CD4-positive, CD25-positive, alpha-beta regulatory T cell (primary cell): ENCODE measurements around the gene MFSD6L. TPM values are rescaled to one million over a fixed set of nuclear protein-coding genes. Genes with fewer than 3 reads are reported as not detected.
A peak's percentile ranks its signal among the peaks of the same experiment; 100 is the strongest.

ENCODE experiments used
- ATAC-seq, 2 donors: fragments of 150-1000 bp; cut with Tn5 transposase; one replicate each; pipeline ENCODE4 v1.10.0; 2021; ENCODE audit warnings: low read depth in 2 of 2, moderate number of reproducible peaks in 2 of 2, moderate library complexity in 1 of 2
- DNase-seq, 3 donors: peaks; one replicate each; pipeline versions ENCODE4 v3.0.0 to v3.0.0-alpha.2; 2012 to 2022; ENCODE audit warnings: mixed read lengths in 1 of 3
- H3K27ac ChIP-seq: one replicate; pipeline ENCODE4 v1.7.0; 2013; ENCODE audit warnings: mild to moderate bottlenecking, low read length; ENCODE audit not compliant: insufficient read depth, poor library complexity, severe bottlenecking
- H3K27me3 ChIP-seq: one replicate; pipeline ENCODE4 v1.7.0; 2013; ENCODE audit warnings: low read length; ENCODE audit not compliant: control insufficient read depth, insufficient read depth
- H3K36me3 ChIP-seq: one replicate; pipeline ENCODE4 v1.7.0; 2013; ENCODE audit warnings: mild to moderate bottlenecking, low read length, moderate library complexity; ENCODE audit not compliant: control insufficient read depth, insufficient read depth
- H3K4me1 ChIP-seq: 2 replicates; pipeline ENCODE4 v1.7.0; 2013; ENCODE audit warnings: mild to moderate bottlenecking, low read length; ENCODE audit not compliant: insufficient read depth, control insufficient read depth, poor library complexity, severe bottlenecking
- H3K4me3 ChIP-seq: one replicate; pipeline ENCODE4 v1.7.0; 2013; ENCODE audit warnings: low read depth, mild to moderate bottlenecking, low read length, moderate library complexity
- H3K9me3 ChIP-seq, 2 experiments: 1 replicate in 1 of 2; 2 replicates in 1 of 2; pipeline ENCODE4 v1.7.0; 2013; ENCODE audit warnings: low read length in 2 of 2, mild to moderate bottlenecking in 1 of 2, moderate library complexity in 1 of 2; ENCODE audit not compliant: control insufficient read depth in 2 of 2
- H3K27ac Mint-ChIP-seq, 3 donors: one replicate each; pipeline ENCODE4 v1.8.0; 2020 to 2022; ENCODE audit warnings: mild to moderate bottlenecking in 3 of 3, mixed read lengths in 3 of 3, moderate library complexity in 2 of 3
- H3K27me3 Mint-ChIP-seq: one replicate; pipeline ENCODE4 v1.8.0; 2022; ENCODE audit warnings: mild to moderate bottlenecking, mixed read lengths
- H3K36me3 Mint-ChIP-seq: one replicate; pipeline ENCODE4 v1.8.0; 2020; ENCODE audit warnings: mixed read lengths
- H3K4me1 Mint-ChIP-seq, 4 donors: one replicate each; pipeline ENCODE4 v1.8.0; 2020 to 2022; ENCODE audit warnings: mixed read lengths in 4 of 4, mild to moderate bottlenecking in 1 of 4
- H3K4me3 Mint-ChIP-seq, 4 donors: one replicate each; pipeline ENCODE4 v1.8.0; 2020 to 2022; ENCODE audit warnings: mild to moderate bottlenecking in 4 of 4, mixed read lengths in 4 of 4, moderate library complexity in 3 of 4
- H3K9me3 Mint-ChIP-seq, 7 donors: one replicate each; pipeline ENCODE4 v1.8.0; 2020 to 2022; ENCODE audit warnings: mixed read lengths in 7 of 7, mild to moderate bottlenecking in 3 of 7, moderate library complexity in 2 of 7
- polyA plus RNA-seq, 4 donors: library from polyadenylated mRNA; unstranded; fragments of 300-500 nt; fragmentation: Illumina TruSeq; gene quantifications; one replicate each; pipeline ENCODE4 v1.2.3, GENCODE V29; 2021
- total RNA-seq: library from RNA; stranded (reverse); gene quantifications from one replicate; pipeline ENCODE4 v1.2.3, GENCODE V29; 2022

The MFSD6L gene
- total and polyA plus RNA-seq, 5 donors from 2014 or later, result not detected

GRCh38 chr17:8830141-8830540 lies 31.0 kb upstream of the MFSD6L start:
- Mint-ChIP-seq H3K27me3 (peaks cover 4% of the 10 kb centered on the region), H3K4me3 (no peak overlapping the region), H3K4me1 (no peaks in the 10 kb centered on the region), H3K36me3 (no peaks in the 10 kb centered on the region), H3K27ac (no peak overlapping the region), H3K9me3 (no peaks in the 10 kb centered on the region)
- Histone ChIP-seq H3K27ac (no peak overlapping the region), H3K36me3 (no peaks in the 10 kb centered on the region), H3K27me3 (no peaks in the 10 kb centered on the region), H3K9me3 (no peaks in the 10 kb centered on the region), H3K4me1 (no peaks in the 10 kb centered on the region), H3K4me3 (no peak overlapping the region)
- DNase-seq, result no peak
- no peak for ATAC-seq

GRCh38 chr17:8829036-8829941 lies 30.1 kb upstream of the MFSD6L start:
- Histone ChIP-seq H3K27me3 (no peaks in the 10 kb centered on the region), H3K36me3 (no peaks in the 10 kb centered on the region), H3K9me3 (peaks cover 0 to under 1% of the 10 kb centered on the region in 2 experiments), H3K4me1 (no peaks in the 10 kb centered on the region), H3K4me3 (no peak overlapping the region), H3K27ac (no peak overlapping the region)
- no peaks in the 10 kb centered on the region for H3K36me3 Mint-ChIP-seq
- DNase-seq (no peak), ATAC-seq (no peak)
- H3K9me3 Mint-ChIP-seq, result peaks cover 0 to 4% (median 0%) of the 10 kb centered on the region in 7 donors
- no peaks in the 10 kb centered on the region for H3K4me1 Mint-ChIP-seq
- H3K27me3 Mint-ChIP-seq, result no peaks in the 10 kb centered on the region
- no peak overlapping the region for H3K27ac Mint-ChIP-seq
- H3K4me3 Mint-ChIP-seq, result no peak overlapping the region

GRCh38 chr17:8828517-8828875 lies 29.3 kb upstream of the MFSD6L start:
- Mint-ChIP-seq H3K27ac (no peak overlapping the region), H3K36me3 (no peaks in the 10 kb centered on the region), H3K4me1 (no peaks in the 10 kb centered on the region), H3K27me3 (no peaks in the 10 kb centered on the region), H3K9me3 (peaks cover 0 to 6% (median 0%) of the 10 kb centered on the region in 7 donors), H3K4me3 (no peak overlapping the region)
- Histone ChIP-seq H3K4me3 (no peak overlapping the region), H3K36me3 (no peaks in the 10 kb centered on the region), H3K9me3 (peaks cover 0 to 2% of the 10 kb centered on the region in 2 experiments), H3K4me1 (no peaks in the 10 kb centered on the region), H3K27me3 (no peaks in the 10 kb centered on the region), H3K27ac (no peak overlapping the region)
- DNase-seq, result no peak
- ATAC-seq, result no peak

- no peak overlapping the region for H3K4me3 ChIP-seq
- ATAC-seq (no peak), DNase-seq (no peak)
- Mint-ChIP-seq H3K27me3 (peaks cover 7% of the 10 kb centered on the region), H3K9me3 (peaks cover 0 to 6% (median 0%) of the 10 kb centered on the region in 7 donors), H3K36me3 (peaks cover 5% of the 10 kb centered on the region), H3K27ac (peak overlapping the region in 1 of 3 donors; percentile 25), H3K4me3 (no peak overlapping the region), H3K4me1 (no peaks in the 10 kb centered on the region)
- peaks cover 0 to 2% of the 10 kb centered on the region in 2 experiments for H3K9me3 ChIP-seq
- H3K36me3 ChIP-seq, result no peaks in the 10 kb centered on the region
- H3K4me1 ChIP-seq, result no peaks in the 10 kb centered on the region
- H3K27me3 ChIP-seq, result no peaks in the 10 kb centered on the region
- no peak overlapping the region for H3K27ac ChIP-seq
These were observed 27.8 kb upstream of the MFSD6L start for GRCh38 chr17:8826808-8827435.

DNA sequence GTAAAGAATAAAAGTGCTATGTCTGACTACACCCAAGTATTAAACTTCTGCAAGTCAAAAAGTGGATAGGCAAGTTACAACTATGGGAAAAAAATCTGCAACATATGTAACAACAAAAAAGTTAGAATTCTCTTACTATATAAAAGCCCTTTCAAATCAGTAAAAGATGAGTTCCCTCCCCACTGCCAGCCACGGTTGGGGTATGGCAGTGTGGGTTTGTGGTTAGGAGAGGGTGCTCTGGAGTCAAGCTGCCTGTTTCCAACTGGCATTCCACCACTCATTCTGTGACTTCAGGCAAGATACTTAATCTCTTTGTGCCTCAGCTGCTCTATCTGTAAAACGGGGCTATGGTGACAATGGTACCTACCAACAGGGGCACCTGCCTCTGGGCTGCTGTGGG lies 26.6 kb upstream of the MFSD6L start:
- Mint-ChIP-seq H3K27me3 (peaks cover 11% of the 10 kb centered on the region), H3K4me3 (no peak overlapping the region), H3K9me3 (peaks cover 0 to 6% (median 0%) of the 10 kb centered on the region in 7 donors), H3K4me1 (no peaks in the 10 kb centered on the region), H3K27ac (peak overlapping the region in 1 of 3 donors; percentile 54), H3K36me3 (peaks cover 5% of the 10 kb centered on the region)
- Histone ChIP-seq H3K27me3 (no peaks in the 10 kb centered on the region), H3K36me3 (no peaks in the 10 kb centered on the region), H3K9me3 (peaks cover 0 to 2% of the 10 kb centered on the region in 2 experiments), H3K4me3 (no peak overlapping the region), H3K4me1 (no peaks in the 10 kb centered on the region), H3K27ac (no peak overlapping the region)
- no peak for DNase-seq
- no peak for ATAC-seq

GRCh38 chr17:8823279-8823678 lies 24.1 kb upstream of the MFSD6L start:
- DNase-seq (no peak), ATAC-seq (no peak)
- no peak overlapping the region for H3K27ac Mint-ChIP-seq
- peaks cover 0 to 6% (median 0%) of the 10 kb centered on the region in 7 donors for H3K9me3 Mint-ChIP-seq
- no peak overlapping the region for H3K4me3 ChIP-seq
- H3K36me3 Mint-ChIP-seq, result peaks cover 5% of the 10 kb centered on the region
- no peaks in the 10 kb centered on the region for H3K4me1 Mint-ChIP-seq
- peaks cover 0 to 2% of the 10 kb centered on the region in 2 experiments for H3K9me3 ChIP-seq
- peaks cover 11% of the 10 kb centered on the region for H3K27me3 Mint-ChIP-seq
- H3K36me3 ChIP-seq, result no peaks in the 10 kb centered on the region
- no peak overlapping the region for H3K4me3 Mint-ChIP-seq
- no peaks in the 10 kb centered on the region for H3K27me3 ChIP-seq
- no peak overlapping the region for H3K27ac ChIP-seq
- no peaks in the 10 kb centered on the region for H3K4me1 ChIP-seq

DNA sequence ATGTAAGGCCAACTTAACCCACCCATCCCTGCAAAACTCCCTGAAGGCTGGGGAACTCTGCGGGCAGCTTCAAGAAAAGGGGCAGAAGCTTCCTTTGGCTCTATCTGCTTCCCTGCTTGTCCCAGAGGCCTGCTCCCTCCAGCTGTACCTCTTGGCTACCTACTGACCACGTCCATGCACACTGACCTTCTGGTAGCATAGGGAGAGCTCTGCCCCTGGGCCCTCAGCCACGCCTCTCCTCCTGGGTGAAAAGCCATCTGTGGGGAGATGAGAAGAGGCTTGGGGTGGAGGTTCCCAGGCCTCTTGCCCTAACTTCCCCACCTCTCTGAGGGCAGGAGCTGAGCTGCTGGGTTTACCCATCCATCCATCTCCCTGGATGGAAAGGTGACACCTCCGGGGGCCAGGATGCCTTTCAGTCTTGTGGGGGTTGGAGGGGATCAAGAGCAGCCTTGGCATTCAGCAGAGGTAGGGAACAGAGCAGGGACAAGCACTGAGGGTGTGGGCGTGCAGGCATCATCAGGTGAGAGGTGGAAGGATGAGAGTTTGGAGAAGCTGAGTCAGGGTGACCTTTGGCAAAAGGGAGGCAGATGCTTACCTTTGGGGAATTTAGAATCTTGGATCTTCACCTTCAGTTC lies 23.4 kb upstream of the MFSD6L start:
- peaks cover 5% of the 10 kb centered on the region for H3K36me3 Mint-ChIP-seq
- Histone ChIP-seq H3K4me1 (no peaks in the 10 kb centered on the region), H3K27me3 (no peaks in the 10 kb centered on the region), H3K36me3 (no peaks in the 10 kb centered on the region), H3K9me3 (peaks cover 0 to 2% of the 10 kb centered on the region in 2 experiments), H3K4me3 (no peak overlapping the region), H3K27ac (no peak overlapping the region)
- no peak for DNase-seq
- H3K27me3 Mint-ChIP-seq, result peaks cover 11% of the 10 kb centered on the region
- peak overlapping the region in 1 of 3 donors; percentile 84 for H3K27ac Mint-ChIP-seq
- ATAC-seq, result no peak
- peaks cover 0 to 6% (median 0%) of the 10 kb centered on the region in 7 donors for H3K9me3 Mint-ChIP-seq
- peaks cover 0 to 2% (median 0%) of the 10 kb centered on the region in 4 donors for H3K4me1 Mint-ChIP-seq
- no peak overlapping the region for H3K4me3 Mint-ChIP-seq
